Measurements from ENCODE around the gene BCL2.

DNA sequence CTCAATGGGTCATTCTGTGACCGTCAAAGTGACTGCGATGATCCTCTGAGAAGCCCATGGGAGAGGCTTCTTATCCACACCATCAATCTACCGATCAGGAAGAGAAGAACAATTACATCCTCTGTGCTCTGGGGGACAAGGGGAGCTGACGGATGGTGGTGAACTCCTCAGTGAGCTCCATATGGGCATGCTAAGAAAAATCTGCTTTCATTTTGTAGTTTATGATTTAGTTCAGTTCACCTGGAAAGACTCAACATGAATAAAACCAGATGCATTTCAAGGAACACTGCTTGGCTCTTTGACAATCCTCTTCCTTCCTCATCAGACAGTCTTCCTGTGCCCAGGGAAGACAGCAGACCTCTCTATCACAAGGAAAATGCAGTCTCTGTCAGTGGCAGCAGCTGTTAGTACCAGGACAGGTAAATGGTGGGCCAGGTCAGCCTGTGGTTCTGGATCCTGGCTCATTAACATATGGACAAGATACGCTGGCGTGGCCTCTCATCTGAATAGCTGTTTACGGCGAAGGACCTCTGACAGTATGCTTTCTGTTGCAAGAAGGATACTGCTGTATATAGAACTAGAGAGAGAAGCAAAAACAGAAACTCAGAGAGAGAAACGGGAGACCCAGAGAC is 176.9 kb downstream of the BCL2 start:
- no peak for TF ChIP-seq HDAC2 (IDR thresholded peaks at IDR 0.05)
- TF ChIP-seq FOXA3 (CRISPR knock-in tag; conservative IDR thresholded peaks at IDR 0.05 in 1 of 2, IDR thresholded peaks at IDR 0.05 in 1 of 2) = no peak
- TF ChIP-seq, protein P1, sequence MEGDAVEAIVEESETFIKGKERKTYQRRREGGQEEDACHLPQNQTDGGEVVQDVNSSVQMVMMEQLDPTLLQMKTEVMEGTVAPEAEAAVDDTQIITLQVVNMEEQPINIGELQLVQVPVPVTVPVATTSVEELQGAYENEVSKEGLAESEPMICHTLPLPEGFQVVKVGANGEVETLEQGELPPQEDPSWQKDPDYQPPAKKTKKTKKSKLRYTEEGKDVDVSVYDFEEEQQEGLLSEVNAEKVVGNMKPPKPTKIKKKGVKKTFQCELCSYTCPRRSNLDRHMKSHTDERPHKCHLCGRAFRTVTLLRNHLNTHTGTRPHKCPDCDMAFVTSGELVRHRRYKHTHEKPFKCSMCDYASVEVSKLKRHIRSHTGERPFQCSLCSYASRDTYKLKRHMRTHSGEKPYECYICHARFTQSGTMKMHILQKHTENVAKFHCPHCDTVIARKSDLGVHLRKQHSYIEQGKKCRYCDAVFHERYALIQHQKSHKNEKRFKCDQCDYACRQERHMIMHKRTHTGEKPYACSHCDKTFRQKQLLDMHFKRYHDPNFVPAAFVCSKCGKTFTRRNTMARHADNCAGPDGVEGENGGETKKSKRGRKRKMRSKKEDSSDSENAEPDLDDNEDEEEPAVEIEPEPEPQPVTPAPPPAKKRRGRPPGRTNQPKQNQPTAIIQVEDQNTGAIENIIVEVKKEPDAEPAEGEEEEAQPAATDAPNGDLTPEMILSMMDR (IDR thresholded peaks at IDR 0.05 in 2 of 3, conservative IDR thresholded peaks at IDR 0.05 in 1 of 3; ENCODE audit: insufficient read depth in 2 of 3, low read depth in 1 of 3, low read length in 3 of 3) = no peak
- TF ChIP-seq SRF (CRISPR knock-in tag; IDR thresholded peaks at IDR 0.05) = no peak
- TF ChIP-seq FOXJ3 (CRISPR knock-in tag; IDR thresholded peaks at IDR 0.05) = no peak
- TF ChIP-seq KDM1A (IDR thresholded peaks at IDR 0.05) = no peak
- TF ChIP-seq, protein P2, sequence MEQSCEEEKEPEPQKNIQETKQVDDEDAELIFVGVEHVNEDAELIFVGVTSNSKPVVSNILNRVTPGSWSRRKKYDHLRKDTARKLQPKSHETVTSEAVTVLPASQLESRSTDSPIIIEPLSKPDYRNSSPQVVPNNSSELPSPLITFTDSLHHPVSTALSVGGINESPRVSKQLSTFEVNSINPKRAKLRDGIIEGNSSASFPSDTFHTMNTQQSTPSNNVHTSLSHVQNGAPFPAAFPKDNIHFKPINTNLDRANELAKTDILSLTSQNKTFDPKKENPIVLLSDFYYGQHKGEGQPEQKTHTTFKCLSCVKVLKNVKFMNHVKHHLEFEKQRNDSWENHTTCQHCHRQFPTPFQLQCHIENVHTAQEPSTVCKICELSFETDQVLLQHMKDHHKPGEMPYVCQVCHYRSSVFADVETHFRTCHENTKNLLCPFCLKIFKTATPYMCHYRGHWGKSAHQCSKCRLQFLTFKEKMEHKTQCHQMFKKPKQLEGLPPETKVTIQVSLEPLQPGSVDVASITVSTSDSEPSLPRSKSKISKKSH (CRISPR knock-in tag; IDR thresholded peaks at IDR 0.05) = no peak

All from K562 (cell line).